Neural progenitor cell (in vitro differentiated cells): Measurements from ENCODE around the gene CCNE1. TPM values are rescaled to one million over a fixed set of nuclear protein-coding genes. Genes with fewer than 3 reads are reported as not detected.
"Not testable (repeated sequence)": the region's sequence is repeated elsewhere in the genome, so short reads cannot be mapped to it uniquely, and the experiment has no call there.

Experiments used
- DNase-seq: peaks from one replicate; pipeline ENCODE4 v3.0.0-alpha.2; 2016; ENCODE audit warnings: low spot score
- H2AFZ ChIP-seq: fragments of 200-600 bp; sonication (generic); replicated peaks from 2 replicates; pipeline ENCODE4 v1.6.1; 2016; ENCODE audit warnings: antibody characterized with exemption
- H3F3A ChIP-seq: fragments of 200-600 bp; sonication (generic); 2 replicates; pipeline ENCODE4 v1.6.1; 2016; ENCODE audit warnings: antibody characterized with exemption, low read depth
- H3K27ac ChIP-seq: fragments of 200-600 bp; sonication (generic); 2 replicates; pipeline ENCODE4 v1.5.1; 2016; ENCODE audit warnings: mild to moderate bottlenecking
- H3K27me3 ChIP-seq: fragments of 200-600 bp; sonication (generic); 2 replicates; pipeline ENCODE4 v1.6.1; 2016; ENCODE audit warnings: mild to moderate bottlenecking, moderate library complexity
- H3K36me3 ChIP-seq: fragments of 200-600 bp; sonication (generic); 2 replicates; pipeline ENCODE4 v1.5.1; 2016
- H3K4me1 ChIP-seq: fragments of 200-600 bp; sonication (generic); 2 replicates; pipeline ENCODE4 v1.6.1; 2016; ENCODE audit warnings: mixed run types
- H3K4me2 ChIP-seq: fragments of 200-600 bp; sonication (generic); 2 replicates; pipeline ENCODE4 v1.6.1; 2016
- H3K4me3 ChIP-seq: fragments of 200-600 bp; sonication (generic); 2 replicates; pipeline ENCODE4 v1.5.1; 2016
- H3K79me2 ChIP-seq: fragments of 200-600 bp; sonication (generic); 2 replicates; pipeline ENCODE4 v1.6.1; 2016; ENCODE audit warnings: low read depth
- H3K9ac ChIP-seq: fragments of 200-600 bp; sonication (generic); 2 replicates; pipeline ENCODE4 v1.6.1; 2016
- H3K9me3 ChIP-seq: fragments of 200-600 bp; sonication (generic); 2 replicates; pipeline ENCODE4 v1.5.1; 2016; ENCODE audit warnings: low read depth
- H4K20me1 ChIP-seq: fragments of 200-600 bp; sonication (generic); 2 replicates; pipeline ENCODE4 v1.6.1; 2016; ENCODE audit warnings: low read depth
- H3K27ac Mint-ChIP-seq: 3 replicates; pipeline ENCODE4 v1.8.0; 2021; ENCODE audit warnings: mixed read lengths
- H3K27me3 Mint-ChIP-seq: 2 replicates; pipeline ENCODE4 v1.8.0; 2022; ENCODE audit warnings: low read depth, mild to moderate bottlenecking, inconsistent platforms, moderate library complexity, mixed read lengths; ENCODE audit not compliant: insufficient read depth
- H3K36me3 Mint-ChIP-seq: 3 replicates; pipeline ENCODE4 v1.8.0; 2021; ENCODE audit warnings: mixed read lengths
- H3K4me1 Mint-ChIP-seq: 3 replicates; pipeline ENCODE4 v1.8.0; 2021; ENCODE audit warnings: mixed read lengths
- H3K4me3 Mint-ChIP-seq: 3 replicates; pipeline ENCODE4 v1.8.0; 2021; ENCODE audit warnings: mild to moderate bottlenecking, moderate library complexity, mixed read lengths
- H3K9me3 Mint-ChIP-seq: 3 replicates; pipeline ENCODE4 v1.8.0; 2020; ENCODE audit warnings: mixed read lengths
- CTCF ChIP-seq: fragments of 200-600 bp; sonication (generic); IDR thresholded peaks from 2 replicates; pipeline ENCODE4 v1.5.1; 2017; ENCODE audit warnings: antibody characterized with exemption, mild to moderate bottlenecking
- EZH2 ChIP-seq: fragments of 200-600 bp; sonication (generic); IDR thresholded peaks from 2 replicates; pipeline ENCODE4 v1.6.1; 2017; ENCODE audit warnings: antibody characterized with exemption, mild to moderate bottlenecking, moderate library complexity
- EZH2phosphoT487 ChIP-seq: fragments of 200-600 bp; sonication (generic); IDR thresholded peaks from 2 replicates; pipeline ENCODE4 v1.6.1; 2017; ENCODE audit warnings: antibody characterized with exemption
- total RNA-seq: library from RNA; depleted of rRNA; stranded (reverse); fragments of >200 nt; gene quantifications from 2 replicates; pipeline ENCODE4 v1.2.3, GENCODE V29; 2015; ENCODE audit warnings: low replicate concordance

The CCNE1 gene
- total RNA-seq, 1 donor from 2014 or later: 31.4 TPM

- Histone ChIP-seq H3K79me2 (no peaks in the 10 kb centered on the region), H2AFZ (no peak overlapping the region), H3K9ac (no peak overlapping the region), H3K27me3 (no peaks in the 10 kb centered on the region), H3K4me1 (no peaks in the 10 kb centered on the region), H3F3A (no peaks in the 10 kb centered on the region), H3K9me3 (no peaks in the 10 kb centered on the region), H3K4me3 (no peak overlapping the region), H4K20me1 (no peaks in the 10 kb centered on the region), H3K36me3 (peaks cover 3% of the 10 kb centered on the region), H3K27ac (no peak overlapping the region), H3K4me2 (no peak overlapping the region)
- no peaks in the 10 kb centered on the region for H3K27me3 Mint-ChIP-seq
- TF ChIP-seq EZH2phosphoT487 (no peak), EZH2 (no peak), CTCF (no peak)
- no peak overlapping the region for H3K4me3 Mint-ChIP-seq
- H3K4me1 Mint-ChIP-seq: no peaks in the 10 kb centered on the region
- DNase-seq: no peak
- no peak overlapping the region for H3K27ac Mint-ChIP-seq
- peaks cover 17% of the 10 kb centered on the region for H3K36me3 Mint-ChIP-seq
- H3K9me3 Mint-ChIP-seq: no peaks in the 10 kb centered on the region
These were observed 7.5 kb downstream of the CCNE1 start for GRCh38 chr19:29819300-29819699.

GRCh38 chr19:29819986-29820385 lies 8.2 kb downstream of the CCNE1 start:
- H3K4me2 ChIP-seq: no peak overlapping the region
- no peaks in the 10 kb centered on the region for H3F3A ChIP-seq
- peaks cover 3% of the 10 kb centered on the region for H3K36me3 ChIP-seq
- Mint-ChIP-seq H3K27ac (no peak overlapping the region), H3K27me3 (no peaks in the 10 kb centered on the region), H3K4me1 (no peaks in the 10 kb centered on the region), H3K36me3 (peaks cover 17% of the 10 kb centered on the region), H3K4me3 (no peak overlapping the region), H3K9me3 (no peaks in the 10 kb centered on the region)
- no peak overlapping the region for H3K9ac ChIP-seq
- H3K79me2 ChIP-seq: no peaks in the 10 kb centered on the region
- DNase-seq: no peak
- H3K27ac ChIP-seq: no peak overlapping the region
- no peak overlapping the region for H2AFZ ChIP-seq
- H3K27me3 ChIP-seq: no peaks in the 10 kb centered on the region
- H3K4me3 ChIP-seq: no peak overlapping the region
- H3K9me3 ChIP-seq: no peaks in the 10 kb centered on the region
- no peaks in the 10 kb centered on the region for H4K20me1 ChIP-seq
- no peaks in the 10 kb centered on the region for H3K4me1 ChIP-seq
- TF ChIP-seq EZH2 (no peak), CTCF (no peak), EZH2phosphoT487 (no peak)

GRCh38 chr19:29823581-29824330 lies 12.0 kb downstream of the CCNE1 start:
- Histone ChIP-seq H3K27ac (no peak overlapping the region), H3K79me2 (no peaks in the 10 kb centered on the region), H3K4me3 (no peak overlapping the region), H3K4me2 (no peak overlapping the region), H3K4me1 (no peaks in the 10 kb centered on the region), H4K20me1 (no peaks in the 10 kb centered on the region), H3K27me3 (no peaks in the 10 kb centered on the region), H2AFZ (no peak overlapping the region), H3K36me3 (peaks cover 3% of the 10 kb centered on the region), H3K9me3 (no peaks in the 10 kb centered on the region), H3K9ac (no peak overlapping the region), H3F3A (no peaks in the 10 kb centered on the region)
- no peak for DNase-seq
- peaks cover 14% of the 10 kb centered on the region for H3K36me3 Mint-ChIP-seq
- no peak overlapping the region for H3K27ac Mint-ChIP-seq
- no peak for TF ChIP-seq EZH2
- H3K4me1 Mint-ChIP-seq: no peaks in the 10 kb centered on the region
- H3K9me3 Mint-ChIP-seq: no peaks in the 10 kb centered on the region
- H3K27me3 Mint-ChIP-seq: no peaks in the 10 kb centered on the region
- no peak overlapping the region for H3K4me3 Mint-ChIP-seq

- H3K36me3 ChIP-seq, H3K4me3 ChIP-seq, H2AFZ ChIP-seq, H4K20me1 ChIP-seq, H3K27ac ChIP-seq, H3K4me1 Mint-ChIP-seq, H3K27ac Mint-ChIP-seq, H3K27me3 ChIP-seq, H3K9me3 ChIP-seq, H3K9me3 Mint-ChIP-seq, H3K9ac ChIP-seq, H3K79me2 ChIP-seq, H3K27me3 Mint-ChIP-seq, DNase-seq, H3K4me2 ChIP-seq, H3K4me1 ChIP-seq, H3K4me3 Mint-ChIP-seq, H3F3A ChIP-seq: not testable (repeated sequence)
- H3K36me3 Mint-ChIP-seq: peaks cover 11% of the 10 kb centered on the region
These were observed 13.5 kb downstream of the CCNE1 start for GRCh38 chr19:29825263-29825662.
